Stimulated activated CD4-positive, alpha-beta T cell treated with anti-CD3 and anti-CD28 coated beads, Interleukin-4, amount 100 ng/mL, for 24 hours (primary cell): Measurements from ENCODE around the gene CPLANE1.
"Not testable (repeated sequence)": the region's sequence is repeated elsewhere in the genome, so short reads cannot be mapped to it uniquely, and the experiment has no call there.

ENCODE experiments used
- DNase-seq: peaks from one replicate; pipeline ENCODE4 v3.0.0-alpha.2; 2020

CPLANE1 gene

DNA sequence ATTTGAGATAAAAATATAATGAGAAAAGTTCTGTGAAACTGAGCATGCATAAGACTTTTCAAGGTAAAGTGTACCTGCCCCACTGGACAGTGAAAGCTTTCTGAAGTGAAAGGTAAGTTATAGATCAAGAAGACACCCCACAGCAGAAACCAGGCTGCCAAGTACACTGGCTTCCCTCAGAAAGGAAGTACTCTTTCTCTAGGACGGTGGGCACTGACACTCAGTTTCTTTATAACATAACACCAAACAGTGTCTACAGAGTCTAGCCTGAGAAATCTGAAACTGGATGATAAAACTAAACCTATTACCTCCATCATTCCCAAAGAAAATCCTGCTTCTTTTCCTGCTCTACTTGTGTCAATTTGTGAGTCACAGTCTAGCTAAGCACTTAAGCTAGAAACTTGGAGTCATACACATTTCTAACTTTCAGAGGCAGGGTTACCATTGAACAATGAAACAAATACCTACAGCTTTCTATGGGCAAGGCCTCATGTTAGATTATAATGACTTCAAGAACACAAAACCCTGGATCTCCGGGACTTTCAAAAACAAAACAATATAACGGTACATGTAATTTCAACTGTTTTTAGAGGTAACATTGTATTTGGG lies 136.7 kb downstream of the CPLANE1 start:
- no peak for DNase-seq

DNA sequence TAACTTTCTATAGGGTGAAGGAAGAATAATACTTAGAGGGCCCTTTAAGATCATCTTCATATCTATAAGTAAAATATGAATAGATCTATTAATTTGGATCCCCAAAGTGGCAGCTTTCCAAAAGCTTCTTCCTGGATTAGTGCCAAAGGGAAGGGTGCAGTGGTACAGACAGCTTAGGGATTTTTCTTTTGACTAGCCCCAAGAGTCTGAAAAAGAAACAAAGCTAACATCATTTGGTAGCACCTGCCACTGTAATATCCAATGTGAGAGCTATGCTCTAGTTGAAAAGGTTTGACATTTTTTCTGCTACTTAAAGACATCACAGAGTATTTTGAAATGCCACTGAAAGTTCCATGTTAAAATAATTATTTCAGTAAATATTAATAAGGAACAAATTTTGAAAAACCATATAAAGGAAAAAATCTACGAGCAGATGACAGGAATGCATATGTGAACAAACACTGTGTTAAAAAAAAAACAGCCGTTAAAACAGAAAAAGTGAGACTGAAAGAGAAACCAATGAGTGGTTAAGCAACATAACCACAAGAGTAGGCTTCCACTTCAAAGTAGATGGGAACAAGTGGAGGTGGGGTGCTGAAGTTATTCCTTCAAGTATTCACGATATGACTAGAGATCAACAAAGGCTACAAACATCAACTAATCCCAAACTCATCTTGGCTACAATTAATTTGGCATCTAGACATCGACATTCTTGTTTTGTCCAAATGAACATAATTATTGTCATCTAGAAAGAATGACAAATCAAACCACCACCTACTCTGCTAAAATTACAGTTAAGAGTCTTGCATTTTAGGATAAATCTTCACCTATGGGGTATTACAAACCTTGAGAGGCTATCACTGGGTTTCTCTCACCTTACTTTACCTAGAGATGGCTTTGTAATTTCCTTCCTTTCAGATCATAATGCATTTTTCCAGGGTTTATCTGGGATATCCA lies 137.5 kb downstream of the CPLANE1 start:
- peak; percentile 28 for DNase-seq

DNA sequence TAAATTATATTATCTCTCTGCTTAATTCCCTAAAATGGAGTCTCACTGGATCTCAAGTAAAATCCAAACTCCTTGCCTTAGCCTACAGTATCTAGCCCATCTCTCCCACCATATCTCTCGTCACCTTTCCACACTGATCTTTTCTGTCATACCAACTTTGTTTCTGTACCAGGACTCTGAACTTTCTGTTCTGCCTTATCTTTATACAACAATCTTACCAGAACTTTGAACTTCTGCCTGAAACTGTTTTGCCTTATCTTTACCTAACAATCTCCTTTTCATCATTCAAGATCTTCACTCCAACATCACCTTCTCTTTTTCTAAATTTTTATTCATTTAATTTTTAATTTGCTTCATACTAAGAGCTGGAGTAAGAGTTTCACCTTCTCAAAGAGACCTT lies 139.0 kb downstream of the CPLANE1 start:
- DNase-seq = no peak

DNA sequence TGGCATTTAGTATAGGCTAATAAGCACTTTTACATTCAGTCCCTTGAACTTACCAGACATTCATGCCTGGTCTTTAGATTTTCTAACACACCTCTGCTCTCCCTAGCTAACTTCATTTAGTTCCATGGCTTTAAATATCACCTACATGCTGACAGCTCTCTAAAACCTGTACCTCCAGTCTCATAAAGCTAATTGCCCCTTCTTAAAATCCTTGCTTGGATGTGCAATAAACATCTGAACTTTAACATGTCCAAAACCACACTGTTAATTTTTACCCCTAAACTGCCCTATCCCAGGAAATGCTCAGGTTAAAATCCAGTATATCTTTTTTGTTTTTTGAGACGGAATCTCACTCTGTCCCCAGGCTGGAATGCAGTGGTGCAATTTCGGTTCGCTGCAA lies 139.8 kb downstream of the CPLANE1 start:
- no peak for DNase-seq

DNA sequence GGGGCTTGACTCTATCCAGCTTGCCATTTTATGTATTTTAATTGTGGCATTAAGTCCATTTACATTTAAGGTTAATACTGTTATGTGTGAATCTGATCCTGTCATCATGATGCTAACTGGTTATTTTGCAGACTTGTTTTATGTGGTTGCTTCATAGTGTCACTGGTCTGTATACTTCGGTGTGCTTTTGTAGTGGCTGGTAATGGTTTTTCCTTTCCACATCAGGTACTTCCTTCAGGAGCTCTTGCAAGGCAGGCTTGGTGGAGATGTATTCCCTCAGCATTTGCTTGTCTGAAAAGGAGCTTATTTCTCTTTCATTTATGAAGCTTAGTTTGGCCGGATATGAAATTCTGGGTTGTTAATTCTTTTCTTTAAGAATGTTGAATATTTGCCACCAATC lies 145.9 kb downstream of the CPLANE1 start:
- no peak for DNase-seq

DNA sequence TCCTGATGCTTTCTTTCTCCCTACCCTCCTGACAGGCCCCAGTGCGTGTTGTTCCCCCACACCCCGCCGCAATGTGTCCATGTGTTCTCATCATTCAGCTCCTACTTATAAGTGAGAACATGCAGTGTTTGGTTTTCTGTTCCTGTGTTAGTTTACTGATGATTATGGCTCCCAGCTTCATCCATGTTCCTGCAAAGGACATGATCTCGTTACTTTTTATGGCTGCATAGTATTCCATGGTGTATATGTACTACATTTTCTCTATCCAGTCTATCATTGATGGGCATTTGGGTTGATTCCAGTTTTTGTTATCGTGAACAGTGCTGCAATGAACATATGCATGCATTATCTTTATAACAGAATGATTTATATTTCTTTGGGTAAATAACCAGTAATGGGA lies 149.9 kb downstream of the CPLANE1 start:
- DNase-seq = not testable (repeated sequence)

DNA sequence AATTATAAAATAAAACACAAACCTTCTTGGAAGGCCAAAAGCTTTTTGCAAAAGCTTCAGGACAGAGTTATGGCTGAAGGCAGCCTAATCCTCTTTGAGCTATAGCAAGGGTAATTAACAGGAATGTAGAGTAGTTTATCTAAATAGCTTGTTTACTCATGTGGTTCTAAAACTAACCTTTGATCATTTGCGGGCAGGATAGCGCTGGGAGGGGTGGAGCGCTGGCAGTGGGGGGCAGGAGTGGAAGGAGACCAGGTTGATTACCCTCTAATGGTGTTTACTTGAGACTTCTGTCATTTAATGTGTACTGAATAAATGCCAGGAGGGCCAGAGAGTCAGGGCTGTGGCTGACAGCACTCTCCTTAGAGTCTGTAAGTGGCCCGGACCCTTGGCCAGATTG lies 155.4 kb downstream of the CPLANE1 start:
- DNase-seq = not testable (repeated sequence)

DNA sequence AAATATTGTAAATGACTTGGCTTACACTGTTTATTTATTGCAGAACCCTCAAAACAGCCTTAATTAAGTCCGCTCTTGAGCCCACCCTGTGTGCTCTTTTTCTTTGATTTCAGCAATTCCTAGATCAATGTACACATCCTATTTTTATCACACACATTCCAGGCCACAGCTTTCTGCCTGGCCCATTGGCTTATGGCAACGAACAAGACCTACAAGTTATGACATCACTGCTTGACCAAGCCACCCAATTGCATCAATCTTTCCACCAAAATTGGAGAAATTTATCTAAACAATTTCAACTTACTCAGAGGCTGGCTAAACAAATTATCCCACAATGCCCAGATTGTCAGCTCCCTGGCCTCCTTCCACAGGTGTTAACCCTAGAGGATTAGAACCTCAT lies 158.4 kb downstream of the CPLANE1 start:
- DNase-seq = no peak

DNA sequence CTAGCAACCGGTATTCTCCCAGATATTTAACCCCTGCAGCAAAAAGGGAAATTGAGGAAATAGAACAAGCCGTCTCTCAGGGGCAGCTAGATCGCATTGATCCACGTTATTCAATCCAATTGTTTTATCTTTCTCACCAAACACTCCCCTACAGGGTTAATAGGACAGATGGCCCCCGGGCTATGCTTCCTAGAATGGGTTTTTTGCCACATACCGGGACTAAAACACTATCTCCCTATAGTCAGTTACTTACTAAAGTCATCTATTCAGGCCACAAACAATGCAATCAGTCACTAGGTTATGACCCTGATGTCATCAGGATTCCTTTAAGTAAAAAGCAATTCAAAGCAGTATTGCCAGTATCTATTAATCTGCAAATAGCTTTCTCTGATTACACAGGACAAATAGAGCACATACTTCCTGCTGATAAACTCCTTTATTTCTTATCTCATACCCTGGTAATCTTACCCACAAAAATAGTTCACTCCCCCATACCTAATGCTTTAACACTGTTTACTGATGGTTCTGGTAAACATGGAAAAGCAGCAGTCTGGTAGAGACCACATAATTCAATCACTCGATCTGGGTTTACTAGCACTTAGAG lies 159.0 kb downstream of the CPLANE1 start:
- no peak for DNase-seq

DNA sequence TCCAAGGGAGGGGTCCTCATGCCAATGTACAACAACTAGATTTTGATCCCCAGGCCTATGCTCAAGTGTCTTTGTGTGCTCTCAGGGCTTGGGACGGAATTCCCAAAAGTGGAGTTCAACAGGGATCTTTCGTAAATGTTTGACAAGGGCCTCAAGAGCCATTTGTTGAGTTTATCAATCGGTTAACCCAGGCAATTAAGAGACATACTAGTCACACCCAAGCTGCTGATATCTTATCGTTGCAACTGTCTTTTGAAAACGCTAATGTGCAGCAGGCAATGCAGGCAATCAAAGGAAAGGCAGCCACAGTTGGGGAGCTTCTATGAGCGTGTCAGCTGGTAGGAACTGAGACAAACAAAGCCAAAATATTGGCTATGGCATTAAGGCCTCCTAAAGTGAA lies 161.2 kb downstream of the CPLANE1 start:
- no peak for DNase-seq

DNA sequence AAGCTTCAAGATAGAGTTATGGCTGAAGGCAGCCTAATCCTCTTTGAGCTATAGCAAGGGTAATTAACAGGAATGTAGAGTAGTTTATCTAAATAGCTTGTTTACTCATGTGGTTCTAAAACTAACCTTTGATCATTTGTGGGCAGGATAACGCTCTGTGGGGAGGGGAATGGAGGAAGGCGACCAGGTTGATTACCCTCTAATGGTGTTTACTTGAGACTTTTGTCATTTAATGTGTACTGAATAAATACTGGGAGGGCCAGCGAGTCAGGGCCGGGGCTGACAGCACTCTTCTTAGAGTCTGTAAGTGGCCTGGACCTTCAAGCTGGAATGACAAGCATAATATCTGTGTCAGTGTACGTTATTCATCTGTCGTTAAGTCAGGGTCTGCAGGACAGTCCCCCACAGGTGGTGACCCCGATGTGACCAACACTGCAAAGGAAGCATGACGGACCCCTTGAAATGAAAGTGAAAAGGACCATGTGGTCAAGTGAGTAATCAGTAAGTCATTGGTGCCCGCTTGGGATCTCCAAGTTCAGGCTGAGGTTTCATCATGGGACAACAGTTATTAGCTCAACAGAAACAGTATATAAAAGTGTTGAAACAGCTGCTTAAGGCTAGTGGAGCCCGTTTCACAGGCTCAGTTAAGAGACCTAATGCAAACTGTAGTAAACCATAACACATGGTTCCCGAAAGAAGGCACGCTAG lies 162.6 kb downstream of the CPLANE1 start:
- DNase-seq = no peak

DNA sequence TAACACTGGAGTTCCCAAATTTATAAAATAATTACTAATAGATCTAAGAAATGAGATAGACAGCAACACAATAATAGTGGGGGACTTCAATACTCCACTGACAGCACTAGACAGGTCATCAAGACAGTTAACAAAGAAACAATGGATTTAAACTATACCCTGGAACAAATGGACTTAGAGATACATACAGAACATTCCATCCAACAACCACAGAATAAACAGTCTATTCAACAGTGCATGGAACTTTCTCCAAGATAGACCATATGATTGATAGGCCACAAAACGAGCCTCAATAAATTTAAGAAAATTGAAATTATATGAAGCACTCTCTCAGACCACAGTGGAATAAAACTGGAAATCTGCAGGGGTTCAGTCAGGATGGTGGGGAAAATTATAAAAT lies 163.2 kb downstream of the CPLANE1 start:
- DNase-seq = not testable (repeated sequence)

DNA sequence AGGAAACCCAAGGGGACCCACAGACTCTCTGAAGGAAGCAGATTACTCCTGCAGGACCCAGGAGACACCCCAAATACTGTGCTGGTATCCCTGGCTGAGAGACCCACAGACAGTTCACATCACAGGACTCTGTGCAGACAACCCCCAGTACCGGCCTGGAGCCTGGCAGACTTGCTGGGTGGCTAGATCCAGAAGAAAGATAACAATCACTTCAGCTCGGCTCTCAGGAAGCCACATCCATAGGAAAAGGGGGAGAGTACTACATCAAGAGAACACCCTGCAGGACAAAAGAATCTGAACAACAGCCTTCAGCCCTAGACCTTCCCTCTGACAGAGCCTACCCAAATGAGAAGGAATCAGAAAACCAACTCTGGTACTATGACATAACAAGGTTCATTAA lies 166.2 kb downstream of the CPLANE1 start:
- DNase-seq = not testable (repeated sequence)

DNA sequence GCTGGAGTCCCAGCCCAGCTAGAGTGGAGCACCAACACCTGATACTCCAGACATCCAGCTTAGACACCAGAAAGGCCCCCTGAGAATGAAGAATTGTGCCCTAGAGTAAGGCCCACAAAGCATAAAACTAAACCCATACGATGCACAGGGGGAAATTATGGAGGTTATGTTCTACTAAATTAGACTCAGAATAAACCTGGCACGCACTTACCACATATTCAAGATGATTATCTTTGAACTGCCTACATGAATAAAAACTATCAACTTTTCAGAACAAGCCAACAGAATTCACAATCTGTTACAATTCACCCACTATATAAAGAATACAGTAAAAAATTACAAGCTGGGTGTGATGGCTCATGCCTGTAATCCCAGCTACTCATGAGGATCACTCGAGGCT lies 168.5 kb downstream of the CPLANE1 start:
- DNase-seq = no peak

DNA sequence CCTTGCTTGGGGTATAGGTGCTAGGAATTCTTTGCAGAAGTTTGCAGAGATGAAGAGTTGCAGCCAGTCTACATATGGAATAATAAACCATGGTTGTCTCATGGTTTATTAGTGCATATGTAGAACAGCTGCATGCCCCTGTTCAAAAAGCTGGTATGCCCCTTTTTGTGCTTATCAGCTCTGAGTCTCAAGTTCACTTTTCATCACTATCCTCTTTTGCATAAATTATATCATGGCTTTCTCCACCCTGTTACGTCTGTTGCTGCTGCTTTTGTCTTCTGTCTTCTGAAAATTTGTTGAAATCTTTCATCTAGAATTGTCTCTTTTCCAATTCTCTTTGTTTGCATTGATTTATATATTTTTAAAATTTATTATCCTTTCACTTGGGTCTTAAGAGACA lies 172.0 kb downstream of the CPLANE1 start:
- DNase-seq = no peak

DNA sequence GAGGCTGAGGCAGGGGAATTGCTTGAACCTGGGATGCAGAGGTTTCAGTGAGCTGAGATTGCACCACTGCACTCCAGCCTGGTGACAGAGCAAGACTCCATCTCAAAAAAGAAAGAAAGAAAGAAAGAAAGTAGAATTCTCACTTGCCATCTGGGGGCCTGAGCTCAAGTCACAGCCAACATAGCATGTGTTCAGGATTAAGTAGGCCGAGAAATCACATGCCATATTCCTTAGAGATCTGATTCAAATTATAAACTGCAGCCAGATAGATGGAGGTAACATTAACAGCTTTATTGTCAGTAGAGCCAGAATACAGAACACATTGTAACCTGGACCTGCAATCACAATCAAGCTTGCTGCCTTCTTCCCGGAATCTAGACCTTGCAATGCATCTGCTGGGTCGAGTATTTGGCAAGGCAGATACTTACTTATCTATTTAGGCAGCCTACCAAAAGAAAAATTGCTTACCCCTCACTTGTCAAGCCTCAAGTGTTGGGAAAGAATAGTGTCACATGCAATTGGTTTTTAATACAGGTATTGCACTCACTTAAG lies 173.7 kb downstream of the CPLANE1 start:
- no peak for DNase-seq

DNA sequence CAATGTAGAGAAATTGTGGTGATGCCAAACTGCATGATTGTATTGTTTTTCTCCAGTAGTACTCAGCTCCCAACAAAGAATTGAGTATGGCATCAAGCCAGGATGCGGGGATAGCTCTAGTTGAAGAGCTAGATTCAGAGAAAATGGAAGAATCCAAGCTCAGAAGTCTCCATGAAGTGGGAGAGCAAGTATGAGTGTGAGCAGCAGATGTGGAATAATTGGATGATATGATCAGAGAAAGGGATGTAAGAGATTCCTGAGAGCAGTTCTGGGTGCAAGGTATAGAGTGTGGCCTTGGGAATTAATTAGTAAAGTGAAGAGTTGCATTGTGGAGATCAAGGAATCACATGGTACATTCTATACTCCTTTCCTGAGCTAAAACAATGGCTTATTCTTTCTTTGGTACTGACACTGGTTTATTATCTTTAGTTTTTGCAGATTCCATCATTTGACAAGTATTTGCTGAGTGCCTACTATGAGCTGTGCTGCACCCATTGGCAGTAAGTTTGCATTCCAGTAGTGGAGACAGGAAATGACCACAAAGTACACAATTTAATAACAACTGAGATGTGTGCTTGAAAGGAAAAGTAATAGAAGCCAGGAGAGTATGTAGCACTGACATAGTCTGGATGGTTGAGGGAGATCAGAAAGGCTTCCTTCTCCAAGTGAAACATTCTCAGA lies 177.1 kb downstream of the CPLANE1 start:
- DNase-seq = no peak

DNA sequence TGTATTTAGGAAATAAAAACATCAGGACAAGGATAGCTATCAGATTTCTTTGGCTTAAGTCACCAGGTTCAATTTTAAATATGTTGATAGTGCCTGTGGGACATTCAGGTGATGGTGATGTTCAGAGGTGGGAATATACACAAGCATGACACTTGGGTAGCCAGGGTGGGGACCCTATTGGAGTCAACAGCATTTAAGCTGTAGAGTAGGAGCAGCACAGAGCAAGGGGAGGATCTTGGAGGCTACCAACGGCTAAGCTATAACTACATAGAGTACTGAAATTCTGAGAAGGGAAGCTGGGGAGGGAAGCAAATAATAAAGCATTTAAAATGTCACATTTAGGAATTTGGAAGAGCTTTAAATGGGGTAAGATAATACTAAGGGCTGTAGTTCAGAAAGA lies 177.7 kb downstream of the CPLANE1 start:
- no peak for DNase-seq

DNA sequence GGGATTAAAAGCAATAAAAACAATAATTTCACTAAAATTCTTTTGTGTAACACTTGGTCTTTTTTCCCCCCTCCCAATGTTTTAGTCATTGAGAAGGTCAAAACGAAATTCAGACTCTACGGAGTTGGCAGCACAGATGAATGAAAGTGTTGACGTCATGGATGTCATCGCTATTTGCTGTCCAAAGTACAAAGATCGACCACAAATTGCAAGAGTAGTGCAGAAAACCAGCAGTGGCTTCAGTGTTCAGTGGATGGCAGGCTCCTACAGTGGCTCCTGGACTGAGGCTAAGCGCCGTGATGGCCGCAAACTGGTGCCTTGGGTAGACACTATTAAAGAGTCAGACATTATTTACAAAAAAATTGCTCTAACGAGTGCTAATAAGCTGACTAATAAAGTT lies 184.7 kb downstream of the CPLANE1 start:
- no peak for DNase-seq

DNA sequence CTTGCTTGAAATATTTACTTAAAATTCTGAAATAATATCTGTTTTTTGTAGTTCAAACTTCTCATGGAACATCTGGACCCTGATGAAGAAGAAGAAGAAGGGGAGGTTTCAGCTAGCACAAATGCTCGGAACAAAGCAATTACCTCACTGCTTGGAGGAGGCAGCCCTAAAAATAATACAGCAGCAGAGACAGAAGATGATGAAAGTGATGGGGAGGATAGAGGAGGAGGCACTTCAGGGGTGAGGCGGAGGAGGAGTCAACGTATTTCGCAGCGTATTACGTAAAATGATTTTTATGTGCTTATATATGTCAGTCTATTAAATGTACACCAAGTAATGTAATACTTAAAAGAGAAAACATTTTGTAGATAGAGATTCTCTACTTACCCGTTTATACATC lies 185.4 kb downstream of the CPLANE1 start:
- DNase-seq = no peak

DNA sequence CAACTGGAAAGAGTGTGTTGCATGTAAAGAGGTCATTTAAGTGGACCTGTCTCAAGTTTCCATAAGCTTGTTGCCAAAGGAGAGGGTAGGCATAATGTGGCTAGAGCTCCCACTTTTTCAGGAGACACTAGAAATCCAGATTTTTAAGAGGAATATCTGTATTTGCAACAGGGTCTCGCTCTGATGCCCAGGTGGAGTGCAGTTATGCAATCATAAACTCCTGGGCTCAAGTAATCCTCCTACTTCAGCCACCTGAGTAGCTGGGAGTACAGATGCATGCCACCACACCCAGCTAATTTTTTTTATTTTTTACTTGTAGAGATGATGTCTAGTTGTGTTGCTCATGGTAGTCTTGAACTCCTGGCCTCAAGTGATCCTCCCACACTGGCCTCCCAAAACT lies 189.1 kb downstream of the CPLANE1 start:
- DNase-seq = no peak

DNA sequence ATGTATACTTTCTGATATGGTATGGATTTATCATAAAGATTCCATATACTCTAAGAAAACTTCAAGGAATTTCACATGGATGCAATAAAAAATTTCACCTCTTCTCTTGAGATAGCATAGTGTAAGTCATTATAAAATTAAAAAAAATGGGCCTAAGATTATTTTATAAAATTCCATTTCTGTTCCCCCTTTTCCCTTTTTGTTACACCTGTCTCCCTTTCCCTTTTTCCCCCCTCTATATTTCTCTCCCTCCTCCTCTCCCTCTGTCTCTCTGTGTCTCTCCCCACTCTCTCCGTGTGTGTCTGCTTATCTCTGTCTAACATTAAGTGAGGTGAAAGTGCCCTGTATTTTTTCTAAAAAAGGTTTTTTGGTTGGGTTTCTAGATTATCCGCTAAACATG lies 192.4 kb downstream of the CPLANE1 start:
- no peak for DNase-seq
